PC-3 (cell line): ENCODE data around the gene EPHA3. TPM values are rescaled to one million over a fixed set of nuclear protein-coding genes. Genes with fewer than 3 reads are reported as not detected.

ENCODE experiments used
- ATAC-seq: fragments of 200-7000 bp; cut with Tn5 transposase; 2 replicates; pipeline ENCODE4 v1.9.1; 2020; ENCODE audit warnings: mild to moderate bottlenecking, moderate library complexity
- BruUV-seq: library from RNA; stranded (reverse); fragments of 400-500 nt; replicated peaks from 2 replicates; lab custom pipeline; 2021; lab: Mats Ljungman, UMichigan
- CTCF ChIA-PET: fragments of 300-600 bp; sonication (Branson Sonifier 250); formaldehyde crosslinking; loops from one replicate; lab custom pipeline; 2022; ENCODE audit warnings: antibody characterized with exemption; lab: Charles Lee
- POLR2A ChIA-PET: fragments of 300-600 bp; sonication (Branson Sonifier 250); formaldehyde crosslinking; loops from one replicate; lab custom pipeline; 2022; ENCODE audit warnings: antibody characterized with exemption; ENCODE audit not compliant: unreplicated experiment; lab: Charles Lee
- DNase-seq: peaks from one replicate; pipeline ENCODE4 v3.0.0-alpha.2; 2015
- H2AFZ ChIP-seq: fragments of 300-600 bp; sonication (generic); 2 replicates; pipeline ENCODE4 v1.6.0; 2016; ENCODE audit warnings: antibody characterized with exemption, low read length
- H3F3A ChIP-seq: fragments of 300-600 bp; sonication (generic); one replicate; pipeline ENCODE4 v1.6.0; 2017; ENCODE audit warnings: antibody characterized with exemption, low read length, control low read depth, mild to moderate bottlenecking; ENCODE audit not compliant: unreplicated experiment
- H3K27ac ChIP-seq: fragments of 300-600 bp; sonication (generic); 2 replicates; pipeline ENCODE4 v1.5.1; 2016; ENCODE audit warnings: mild to moderate bottlenecking, low read length
- H3K27me3 ChIP-seq: fragments of 300-600 bp; sonication (generic); 2 replicates; pipeline ENCODE4 v1.6.1; 2016; ENCODE audit warnings: low read length, mixed read lengths
- H3K36me3 ChIP-seq: fragments of 300-600 bp; sonication (generic); 2 replicates; pipeline ENCODE4 v1.6.1; 2016; ENCODE audit warnings: low read depth, mixed run types, low read length, mixed read lengths
- H3K4me1 ChIP-seq: fragments of 300-600 bp; sonication (generic); 2 replicates; pipeline ENCODE4 v1.5.1; 2016; ENCODE audit warnings: low read length; ENCODE audit not compliant: insufficient read depth
- H3K4me2 ChIP-seq: fragments of 300-600 bp; sonication (generic); 2 replicates; pipeline ENCODE4 v1.6.0; 2016; ENCODE audit warnings: low read length
- H3K4me3 ChIP-seq: fragments of 300-600 bp; sonication (generic); 2 replicates; pipeline ENCODE4 v1.5.1; 2016; ENCODE audit warnings: mild to moderate bottlenecking, low read length, mixed read lengths
- H3K79me2 ChIP-seq: fragments of 300-600 bp; sonication (generic); 2 replicates; pipeline ENCODE4 v1.6.1; 2017; ENCODE audit warnings: low read length, mixed read lengths
- H3K9ac ChIP-seq: fragments of 300-600 bp; sonication (generic); 2 replicates; pipeline ENCODE4 v1.6.0; 2016; ENCODE audit warnings: mild to moderate bottlenecking, low read length
- H3K9me2 ChIP-seq: fragments of 300-600 bp; sonication (generic); replicated peaks from 2 replicates; pipeline ENCODE4 v1.6.1; 2016; ENCODE audit warnings: mixed run types, low read length, mixed read lengths
- H3K9me3 ChIP-seq: fragments of 300-600 bp; sonication (generic); 2 replicates; pipeline ENCODE4 v1.6.1; 2016; ENCODE audit warnings: low read length, mixed read lengths
- H4K20me1 ChIP-seq: fragments of 300-600 bp; sonication (generic); 2 replicates; pipeline ENCODE4 v1.6.1; 2016; ENCODE audit warnings: low read length, mixed read lengths
- EZH2 ChIP-seq: fragments of 300-600 bp; sonication (generic); IDR thresholded peaks from one replicate; pipeline ENCODE4 v1.6.1; 2017; ENCODE audit warnings: antibody characterized with exemption, mild to moderate bottlenecking, low read length; ENCODE audit not compliant: unreplicated experiment
- EZH2phosphoT487 ChIP-seq: fragments of 300-600 bp; sonication (generic); IDR thresholded peaks from 2 replicates; pipeline ENCODE4 v1.6.1; 2018; ENCODE audit warnings: mild to moderate bottlenecking, antibody characterized with exemption, low read length, borderline replicate concordance
- intact Hi-C: fragments of 100-400 bp; cut with micrococcal nuclease; formaldehyde crosslinking; loops from 2 replicates; pipeline ENCODE4 v1.9.0; 2023
- total RNA-seq: library from RNA; depleted of rRNA; stranded (reverse); fragments of >200 nt; gene quantifications from 2 replicates; pipeline ENCODE4 v1.2.3, GENCODE V29; 2014
- TF ChIP-seq, protein P1 (sequence below): fragments of 300-600 bp; sonication (generic); conservative IDR thresholded peaks from 2 replicates; pipeline ENCODE4 v1.5.1; 2017; ENCODE audit warnings: antibody characterized with exemption, low read depth, mild to moderate bottlenecking, low read length

Gene EPHA3
- total RNA-seq, 1 experiment from 2014 or later = 0.33 TPM

DNA sequence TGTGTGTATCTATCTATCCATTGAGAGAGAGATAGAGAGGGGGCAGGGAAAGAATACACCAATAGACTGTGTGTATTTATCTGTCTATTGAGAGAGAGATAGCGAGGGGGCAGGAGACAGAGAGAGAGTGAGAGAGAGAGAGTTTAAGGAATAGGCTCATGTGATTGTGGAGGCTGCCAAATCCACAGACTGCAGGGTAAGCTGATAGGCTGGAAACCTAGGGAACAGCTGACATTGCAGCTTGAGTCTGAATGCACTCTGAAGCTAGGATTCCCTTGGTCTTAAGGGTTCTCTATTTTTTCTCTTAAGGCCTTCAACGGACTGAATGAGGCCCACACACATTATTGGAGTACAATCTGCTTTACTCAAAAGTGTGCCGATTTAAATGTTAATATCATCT, 255.8 kb downstream of the EPHA3 start:
- CTCF ChIA-PET = no interaction called here

DNA sequence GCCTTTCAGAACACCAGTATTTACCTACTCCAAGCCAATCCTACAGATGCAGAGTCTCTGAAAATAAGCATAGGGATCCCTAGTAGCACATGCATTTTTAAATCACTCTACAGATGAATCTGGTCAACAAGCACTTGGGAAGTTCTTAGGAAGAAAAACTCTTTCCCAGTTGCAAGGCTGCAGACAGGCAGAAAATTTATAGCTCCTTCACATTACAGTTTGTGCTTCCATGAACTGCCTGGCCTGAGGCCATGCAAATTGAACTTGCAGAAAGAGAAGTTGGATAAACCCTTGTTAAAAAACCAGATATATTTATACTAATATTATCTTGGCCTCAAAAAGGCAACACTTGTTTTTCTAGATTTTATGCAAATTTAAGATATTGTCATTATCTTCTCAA, 256.9 kb downstream of the EPHA3 start:
- intact Hi-C loops = no loop called here
- no peak overlapping the region for H3K4me2 ChIP-seq
- H3F3A ChIP-seq = no peaks in the 10 kb centered on the region
- ChIA-PET POLR2A (interaction anchor here (0.7 kb wide), 1 partner anchor 377 kb away, joined by 4 read pairs; no protein-coding TSS in a partner anchor), CTCF (interaction anchor here (0.5 kb wide), 1 partner anchor 725 kb away, joined by 3 read pairs; no protein-coding TSS in a partner anchor)
- H3K9me3 ChIP-seq = no peaks in the 10 kb centered on the region
- no peaks in the 10 kb centered on the region for H3K27me3 ChIP-seq
- H3K9me2 ChIP-seq = no peaks in the 10 kb centered on the region
- H3K4me3 ChIP-seq = no peak overlapping the region
- H3K4me1 ChIP-seq = peaks cover 6% of the 10 kb centered on the region; the same call in 1 of the 2 replicates
- no peaks in the 10 kb centered on the region for H4K20me1 ChIP-seq
- no peaks in the 10 kb centered on the region for H3K79me2 ChIP-seq
- no TSS peak for BruUV-seq
- no peak overlapping the region for H3K27ac ChIP-seq
- ATAC-seq = no peak
- DNase-seq = no peak
- TF ChIP-seq EZH2phosphoT487 = no peak
- TF ChIP-seq EZH2 = no peak
- TF ChIP-seq, protein P1, sequence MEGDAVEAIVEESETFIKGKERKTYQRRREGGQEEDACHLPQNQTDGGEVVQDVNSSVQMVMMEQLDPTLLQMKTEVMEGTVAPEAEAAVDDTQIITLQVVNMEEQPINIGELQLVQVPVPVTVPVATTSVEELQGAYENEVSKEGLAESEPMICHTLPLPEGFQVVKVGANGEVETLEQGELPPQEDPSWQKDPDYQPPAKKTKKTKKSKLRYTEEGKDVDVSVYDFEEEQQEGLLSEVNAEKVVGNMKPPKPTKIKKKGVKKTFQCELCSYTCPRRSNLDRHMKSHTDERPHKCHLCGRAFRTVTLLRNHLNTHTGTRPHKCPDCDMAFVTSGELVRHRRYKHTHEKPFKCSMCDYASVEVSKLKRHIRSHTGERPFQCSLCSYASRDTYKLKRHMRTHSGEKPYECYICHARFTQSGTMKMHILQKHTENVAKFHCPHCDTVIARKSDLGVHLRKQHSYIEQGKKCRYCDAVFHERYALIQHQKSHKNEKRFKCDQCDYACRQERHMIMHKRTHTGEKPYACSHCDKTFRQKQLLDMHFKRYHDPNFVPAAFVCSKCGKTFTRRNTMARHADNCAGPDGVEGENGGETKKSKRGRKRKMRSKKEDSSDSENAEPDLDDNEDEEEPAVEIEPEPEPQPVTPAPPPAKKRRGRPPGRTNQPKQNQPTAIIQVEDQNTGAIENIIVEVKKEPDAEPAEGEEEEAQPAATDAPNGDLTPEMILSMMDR = no peak
- H2AFZ ChIP-seq = no peak overlapping the region
- no peak overlapping the region for H3K9ac ChIP-seq
- no peaks in the 10 kb centered on the region for H3K36me3 ChIP-seq

More for the DNA sequence above, 255.8 kb downstream of the EPHA3 start:
- Histone ChIP-seq H2AFZ (no peak overlapping the region), H3K4me3 (no peak overlapping the region), H3K27me3 (no peaks in the 10 kb centered on the region), H3F3A (no peaks in the 10 kb centered on the region), H3K9me2 (no peaks in the 10 kb centered on the region), H3K9me3 (no peaks in the 10 kb centered on the region), H3K4me1 (peaks cover 6% of the 10 kb centered on the region; the same call in 1 of the 2 replicates), H3K79me2 (no peaks in the 10 kb centered on the region), H3K36me3 (no peaks in the 10 kb centered on the region), H3K4me2 (no peak overlapping the region), H3K9ac (no peak overlapping the region), H4K20me1 (no peaks in the 10 kb centered on the region), H3K27ac (no peak overlapping the region)
- POLR2A ChIA-PET = no interaction called here
- ATAC-seq (no peak), DNase-seq (no peak)
- intact Hi-C loops = no loop called here
- TF ChIP-seq, protein P1 = no peak
- TF ChIP-seq EZH2phosphoT487 (no peak), EZH2 (no peak)
- BruUV-seq = no TSS peak

DNA sequence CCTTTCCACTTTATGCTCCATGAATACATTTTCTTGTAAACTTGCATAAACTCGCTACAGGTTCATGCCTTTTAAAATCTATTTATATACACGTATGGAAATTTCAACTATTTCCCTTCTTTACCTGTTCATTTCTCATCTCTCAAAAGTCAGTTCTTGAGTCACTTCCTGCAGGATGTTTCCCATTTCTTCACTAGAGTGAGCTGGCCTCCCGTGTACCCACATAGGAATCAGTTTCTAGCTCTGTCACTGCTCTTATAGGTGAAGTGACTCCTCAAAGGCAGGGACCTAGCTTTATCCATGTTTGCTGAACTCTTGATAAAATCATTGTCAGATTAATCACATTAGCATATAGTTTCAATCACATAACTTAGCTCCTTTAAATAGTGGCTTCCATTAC, 259.7 kb downstream of the EPHA3 start:
- H4K20me1 ChIP-seq = no peaks in the 10 kb centered on the region
- no peak for TF ChIP-seq EZH2phosphoT487
- no peak for TF ChIP-seq EZH2
- TF ChIP-seq, protein P1 = no peak
- ChIA-PET POLR2A (no interaction called here), CTCF (no interaction called here)
- intact Hi-C loops = no loop called here
- H3K79me2 ChIP-seq = no peaks in the 10 kb centered on the region
- no peak overlapping the region for H3K9ac ChIP-seq
- DNase-seq (peak; percentile 36), ATAC-seq (peak; percentile 33; the same call in 1 of the 2 replicates)
- no peaks in the 10 kb centered on the region for H3K9me3 ChIP-seq
- no peaks in the 10 kb centered on the region for H3K4me1 ChIP-seq
- no peaks in the 10 kb centered on the region for H3K36me3 ChIP-seq
- BruUV-seq = no TSS peak
- no peak overlapping the region for H3K4me3 ChIP-seq
- H3K27ac ChIP-seq = no peak overlapping the region
- no peaks in the 10 kb centered on the region for H3K9me2 ChIP-seq
- no peak overlapping the region for H2AFZ ChIP-seq
- H3K4me2 ChIP-seq = no peak overlapping the region
- no peaks in the 10 kb centered on the region for H3K27me3 ChIP-seq
- H3F3A ChIP-seq = no peaks in the 10 kb centered on the region
